CD4-positive, alpha-beta T cell treated with Interleukin-6 at 100 ng/mL for 8 hours (primary cell): ENCODE data around the gene DDX3X.
"Not testable (repeated sequence)": the region's sequence is repeated elsewhere in the genome, so short reads cannot be mapped to it uniquely, and the experiment has no call there.

Experiments used
- DNase-seq: peaks from one replicate; pipeline ENCODE4 v3.0.0-alpha.2; 2020; ENCODE audit warnings: mixed read lengths, low spot score

The DDX3X gene

DNA sequence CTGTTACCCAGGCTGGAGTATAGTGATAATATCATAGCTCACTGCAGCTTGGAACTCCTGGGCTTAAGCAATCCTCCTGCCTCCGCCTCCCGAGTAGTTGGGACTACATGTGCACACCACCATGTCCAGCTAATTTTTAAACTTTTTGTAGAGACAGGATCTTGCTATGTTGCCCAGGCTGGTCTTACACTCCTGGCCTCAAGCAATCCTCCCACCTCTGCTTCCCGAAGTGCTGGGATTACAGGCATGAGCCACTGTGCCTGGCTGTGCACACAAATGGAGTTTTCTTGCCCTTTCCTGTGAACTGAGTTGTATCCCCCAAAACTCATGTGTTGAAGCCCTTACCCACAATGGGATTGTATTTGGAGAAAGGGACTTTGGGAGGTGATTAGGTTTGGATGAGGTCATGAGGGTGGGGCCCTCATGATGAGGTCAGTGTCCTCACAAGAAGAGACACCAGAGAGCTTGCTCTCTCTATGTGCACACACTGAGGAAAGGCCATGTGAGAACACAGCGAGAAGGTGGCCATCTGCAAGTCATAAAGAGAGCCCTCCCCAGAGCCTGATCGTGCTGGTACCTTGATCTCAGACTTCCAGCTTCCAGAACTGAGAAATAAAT is 40.1 kb downstream of the DDX3X start:
- DNase-seq = no peak

DNA sequence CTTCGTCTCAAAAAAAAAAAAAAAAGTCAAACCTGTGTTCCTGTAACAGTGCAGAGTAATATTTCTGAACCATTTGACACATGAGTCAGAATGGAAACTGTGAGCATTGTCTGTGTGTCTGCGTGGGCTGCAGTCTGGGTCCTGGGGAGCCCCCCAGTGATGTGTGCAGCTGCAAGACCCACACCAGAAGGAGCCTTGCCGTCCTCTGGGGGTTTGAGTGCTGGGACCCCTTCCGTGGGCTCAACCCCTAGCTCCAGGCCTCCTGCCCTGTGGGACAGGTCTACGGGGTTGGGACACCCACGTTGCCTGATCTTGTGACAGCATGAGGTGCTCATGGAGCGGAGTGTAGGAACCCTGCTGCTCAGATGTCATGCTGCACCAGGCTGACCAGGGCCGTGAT is 43.7 kb downstream of the DDX3X start:
- DNase-seq = no peak

DNA sequence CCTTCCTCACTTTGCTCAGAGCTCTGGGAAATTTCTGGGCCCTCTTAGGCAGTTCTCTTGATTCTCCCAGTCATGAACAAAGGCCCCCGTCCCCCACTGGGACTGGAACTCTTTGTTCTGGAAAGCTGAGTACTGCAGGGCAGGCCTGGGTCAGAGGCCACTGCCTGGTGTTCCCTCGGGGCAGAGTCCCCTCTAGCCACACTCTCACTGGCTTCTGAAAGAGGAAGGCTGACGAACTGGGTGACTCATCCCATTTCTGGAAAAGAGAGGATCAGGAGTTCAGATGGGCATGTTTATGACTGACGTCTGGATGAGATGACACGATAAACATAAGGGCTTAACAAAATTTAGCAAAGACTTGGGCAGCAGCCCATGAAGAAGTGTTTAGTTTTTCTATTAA is 47.7 kb downstream of the DDX3X start:
- DNase-seq = no peak

DNA sequence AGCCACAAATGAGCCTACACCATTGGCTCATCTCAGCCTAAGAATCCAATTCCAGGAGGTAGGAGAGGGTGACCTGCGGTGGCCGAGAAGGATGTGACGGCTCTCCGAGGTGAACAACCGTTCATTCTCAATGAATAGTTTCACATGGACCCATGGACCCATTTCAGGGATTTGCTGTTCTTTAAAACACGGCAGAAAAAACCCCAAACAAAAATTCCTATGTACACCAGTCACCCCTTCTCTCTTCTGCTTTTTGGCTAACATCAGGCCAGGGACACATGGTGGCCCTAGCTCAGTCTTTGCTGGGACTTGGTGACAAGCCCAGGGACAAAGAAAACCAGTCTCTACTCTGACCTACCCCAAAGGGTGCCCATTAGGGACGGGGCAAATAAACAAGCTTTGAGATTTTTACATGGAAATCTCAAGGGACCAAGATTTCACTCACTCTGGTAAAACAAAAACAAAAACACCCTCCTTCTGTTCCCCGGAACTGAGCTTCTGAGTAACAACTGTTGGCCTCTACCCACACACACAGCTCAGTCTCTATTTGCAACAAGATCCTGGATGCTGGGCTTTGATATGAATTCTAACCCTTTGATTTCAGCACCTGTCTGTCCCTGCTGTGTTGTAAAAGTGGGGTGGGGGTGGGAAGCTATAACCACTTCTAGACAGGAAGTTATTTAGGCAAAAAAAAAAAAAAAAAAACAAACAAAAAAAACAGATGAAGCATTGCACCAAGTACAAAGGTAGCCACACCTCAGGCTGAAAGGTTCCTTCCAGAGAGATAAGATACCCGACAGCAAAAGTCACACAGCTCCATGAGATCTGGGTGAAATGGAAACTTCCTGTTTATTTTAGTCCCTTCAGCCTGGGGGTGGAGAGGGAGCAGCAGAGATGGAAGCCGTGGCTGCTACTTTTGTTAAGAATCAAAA is 49.0 kb downstream of the DDX3X start:
- peak; percentile 65 for DNase-seq

DNA sequence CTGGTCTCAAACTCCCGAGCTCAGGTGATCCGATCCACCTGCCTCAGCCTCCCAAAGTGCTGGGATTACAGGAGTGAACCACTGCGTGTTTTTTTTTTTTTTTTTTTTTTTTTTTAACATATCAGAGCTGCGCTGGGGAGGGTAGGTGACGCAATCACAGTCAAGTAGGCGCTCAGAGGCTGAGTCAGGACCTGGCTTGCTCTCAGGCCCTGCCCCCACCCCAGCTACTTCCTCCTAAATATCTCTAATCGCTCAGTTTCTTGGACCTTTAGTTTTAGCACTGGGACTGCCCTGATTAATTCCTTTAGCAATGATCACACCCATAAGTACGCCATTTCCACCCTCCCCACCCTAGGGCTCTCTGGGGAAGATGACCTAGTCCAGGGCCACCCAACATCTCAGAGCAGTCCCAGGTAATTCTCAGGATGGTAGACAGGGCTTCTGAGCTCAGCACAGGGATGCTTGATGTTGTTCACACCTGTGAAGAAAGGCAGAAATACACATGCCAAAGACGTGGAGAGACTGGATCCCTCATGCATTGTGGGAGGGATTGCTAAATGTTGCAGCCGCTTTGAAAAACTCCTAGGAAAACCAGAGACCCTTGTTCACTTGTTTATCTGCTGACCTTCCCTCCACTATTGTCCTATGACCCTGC is 50.2 kb downstream of the DDX3X start:
- DNase-seq = peak; percentile 74

DNA sequence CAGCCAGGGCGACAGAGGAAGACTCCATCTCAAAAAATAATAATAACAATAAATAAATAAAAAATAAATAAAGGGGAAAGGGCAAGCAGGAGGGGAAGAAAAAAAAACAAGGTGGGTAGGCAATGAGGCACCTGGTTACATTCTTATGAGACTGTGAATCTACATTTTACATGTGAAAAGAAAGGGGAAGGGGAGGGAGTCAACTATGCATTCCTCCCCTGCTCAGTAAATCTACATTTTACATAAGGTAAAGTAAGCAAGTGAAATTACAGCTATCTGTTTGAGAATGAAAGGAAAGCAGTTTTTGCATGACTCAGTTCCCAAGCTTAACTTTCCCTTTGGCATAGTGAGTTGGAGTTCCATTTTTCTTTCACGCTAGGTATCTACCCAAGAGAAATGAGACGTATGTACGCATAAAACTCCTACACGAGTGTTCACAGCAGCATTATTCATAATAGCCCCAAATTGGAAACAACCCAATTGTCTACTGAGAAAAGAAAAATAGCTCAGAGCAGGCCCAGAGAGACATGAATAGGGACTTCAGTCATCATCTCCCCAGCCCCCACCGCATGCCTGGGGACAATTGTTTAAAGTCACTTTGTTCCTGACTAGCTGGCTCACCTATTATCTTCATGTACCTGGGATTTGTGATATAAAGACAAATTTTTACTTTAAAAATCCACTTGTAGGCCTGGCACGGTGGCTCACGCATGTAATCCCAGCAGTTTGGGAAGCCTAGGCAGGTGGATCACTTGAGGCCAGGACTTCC is 52.4 kb downstream of the DDX3X start:
- DNase-seq = no peak

DNA sequence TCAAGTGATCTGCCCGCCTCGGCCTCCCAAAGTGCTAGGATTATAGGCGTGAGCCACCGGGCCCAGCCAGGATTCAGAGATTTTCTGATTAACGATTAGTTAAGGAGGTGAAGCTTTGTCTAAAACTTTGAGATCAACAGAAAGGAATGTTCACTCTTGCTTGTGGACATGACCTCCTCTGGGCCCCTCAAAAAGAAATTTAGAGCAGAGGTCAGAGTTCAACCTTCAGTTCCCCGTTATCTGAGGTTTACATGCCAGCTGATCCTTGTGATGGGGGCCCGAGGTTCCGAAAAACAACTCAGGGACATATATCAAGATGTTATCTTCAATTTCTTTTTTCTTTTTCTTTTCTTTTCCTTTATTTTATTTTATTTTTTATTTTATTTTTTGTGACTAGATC is 54.6 kb downstream of the DDX3X start:
- no peak for DNase-seq

DNA sequence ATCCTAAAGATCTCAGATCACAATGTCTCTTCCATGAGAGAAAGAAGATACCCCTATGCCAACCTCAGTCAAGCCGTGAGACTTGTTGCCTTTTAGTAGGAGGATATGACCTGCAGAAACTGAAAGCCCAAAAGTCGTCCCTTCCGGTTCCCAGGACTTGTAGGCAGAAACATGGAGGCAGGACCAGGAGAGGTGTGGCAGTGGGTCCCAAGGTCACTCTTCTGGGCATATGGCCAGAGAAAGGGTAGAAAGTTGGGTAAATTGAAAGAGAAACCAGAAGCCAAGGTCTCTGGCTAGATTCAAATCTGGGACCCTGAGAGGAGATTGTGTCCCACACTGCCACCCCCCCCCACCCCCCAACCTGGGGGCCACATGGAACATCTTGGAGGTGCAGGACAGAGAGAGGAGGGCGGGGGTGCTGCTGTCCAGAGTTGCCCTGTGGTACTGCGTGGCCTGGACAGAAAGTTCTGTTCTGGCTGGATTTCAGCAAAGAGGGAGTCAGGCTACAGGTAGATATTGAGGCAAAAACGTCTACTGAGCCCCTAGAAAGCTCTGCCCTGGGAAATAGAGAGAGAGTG is 55.4 kb downstream of the DDX3X start:
- DNase-seq = no peak

DNA sequence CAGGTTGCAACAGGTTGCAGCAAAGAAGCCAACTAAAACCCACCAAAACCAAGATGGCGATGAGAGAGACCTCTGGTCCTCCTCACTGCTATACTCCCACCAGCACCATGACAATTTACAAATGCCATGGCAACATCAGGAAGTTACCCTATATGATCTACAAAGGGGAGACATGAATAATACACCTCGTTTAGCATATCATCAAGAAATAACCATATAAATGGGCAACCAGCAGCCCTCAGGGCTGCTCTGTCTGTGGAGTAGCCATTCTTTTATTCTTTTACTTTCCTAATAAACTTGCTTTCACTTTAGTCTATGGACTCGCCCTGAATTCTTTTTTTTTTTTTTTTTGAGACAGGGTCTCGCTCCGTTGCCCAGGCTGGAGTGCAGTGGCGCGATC is 56.6 kb downstream of the DDX3X start:
- not testable (repeated sequence) for DNase-seq

DNA sequence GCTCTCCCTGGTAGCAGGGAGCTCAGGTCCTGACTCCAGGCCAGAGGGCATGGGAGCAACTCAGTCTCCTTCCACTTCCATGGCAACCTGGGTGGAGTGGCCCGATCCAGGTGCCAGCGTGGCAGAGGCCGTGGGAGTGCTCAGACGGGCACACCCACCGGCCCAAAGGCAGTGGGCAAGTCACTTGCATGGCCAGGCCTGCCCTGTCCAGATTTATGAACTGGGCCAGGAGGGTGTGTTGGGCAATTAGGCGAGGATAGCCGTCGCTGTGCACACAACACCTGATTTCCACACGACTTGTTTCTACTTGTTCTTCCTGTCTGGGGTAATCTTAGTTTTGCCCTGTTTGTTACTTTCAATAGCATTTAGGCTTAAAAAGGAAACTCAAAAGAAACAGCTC is 57.6 kb downstream of the DDX3X start:
- DNase-seq = no peak

DNA sequence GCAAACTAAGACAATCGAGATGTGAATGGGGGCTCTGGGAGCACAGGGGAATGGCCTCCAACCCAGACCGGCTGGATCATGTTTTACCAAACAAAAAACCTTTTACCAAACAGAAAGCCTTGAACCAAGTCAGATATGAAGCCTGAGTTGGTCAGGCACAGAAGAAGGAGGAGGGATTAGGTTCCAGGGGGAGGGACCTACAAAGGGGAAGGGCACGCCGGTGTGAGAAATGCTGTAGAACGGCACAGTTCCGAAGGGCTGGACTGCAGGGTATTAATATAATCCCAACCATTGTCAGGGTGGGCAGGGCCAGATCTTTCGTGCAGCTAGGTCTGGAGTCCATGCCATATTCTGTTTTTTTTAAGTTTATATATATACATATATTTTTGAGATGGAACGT is 60.3 kb downstream of the DDX3X start:
- no peak for DNase-seq

DNA sequence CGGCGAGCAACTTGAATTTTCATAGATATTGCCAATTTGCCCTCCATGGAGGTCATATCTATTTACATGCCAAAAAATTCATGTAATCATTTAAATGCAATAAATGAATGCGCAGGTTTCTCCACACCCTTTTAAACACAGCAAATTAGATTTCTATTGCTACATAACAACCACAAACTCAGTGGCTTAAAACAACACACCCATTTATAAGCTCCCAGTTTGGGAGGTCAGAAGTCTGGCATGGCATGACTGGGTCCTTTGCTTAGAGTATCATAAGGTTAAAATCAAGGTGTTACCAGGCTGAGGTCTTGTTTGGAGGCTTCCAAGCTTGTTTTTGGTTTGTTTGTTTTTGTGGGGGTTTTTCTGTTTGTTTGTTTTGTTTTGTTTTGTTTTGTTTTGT is 63.3 kb downstream of the DDX3X start:
- no peak for DNase-seq

DNA sequence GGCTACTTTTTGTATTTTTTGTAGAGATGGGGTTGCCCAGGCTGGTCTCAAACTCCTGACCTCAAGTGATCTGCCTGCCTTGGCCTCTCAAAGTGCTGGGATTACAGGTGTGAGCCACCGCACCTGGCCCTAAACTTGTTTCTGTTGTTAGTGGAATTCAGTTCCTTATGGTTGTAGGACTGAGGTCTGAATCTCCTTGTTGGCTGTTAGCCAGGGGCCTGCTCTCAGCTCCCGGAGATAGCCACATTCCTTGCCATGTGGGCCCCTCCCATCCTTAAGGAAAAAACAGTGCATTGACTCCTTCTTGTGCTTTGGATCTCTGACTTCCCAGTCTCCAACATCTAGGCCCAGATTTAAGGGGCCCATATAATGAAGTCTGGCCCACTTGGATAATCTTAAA is 63.8 kb downstream of the DDX3X start:
- no peak for DNase-seq

DNA sequence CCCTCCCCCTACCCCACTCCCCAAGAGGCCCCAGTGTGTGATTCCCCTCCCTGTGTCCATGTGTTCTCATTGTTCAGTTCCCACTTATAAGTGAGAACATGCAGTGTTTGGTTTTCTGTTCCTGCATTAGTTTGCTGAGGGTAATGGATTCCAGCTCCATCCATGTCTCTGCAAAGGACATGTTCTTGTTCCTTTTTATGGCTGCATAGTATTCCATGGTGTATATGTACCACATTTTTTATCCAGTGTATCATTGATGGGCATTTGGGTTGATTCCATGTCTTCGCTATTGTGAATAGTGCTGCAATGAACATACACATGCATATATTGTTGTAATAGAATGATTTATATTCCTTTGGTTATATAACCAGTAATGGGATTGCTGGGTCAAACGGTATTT is 68.6 kb downstream of the DDX3X start:
- DNase-seq = not testable (repeated sequence)

DNA sequence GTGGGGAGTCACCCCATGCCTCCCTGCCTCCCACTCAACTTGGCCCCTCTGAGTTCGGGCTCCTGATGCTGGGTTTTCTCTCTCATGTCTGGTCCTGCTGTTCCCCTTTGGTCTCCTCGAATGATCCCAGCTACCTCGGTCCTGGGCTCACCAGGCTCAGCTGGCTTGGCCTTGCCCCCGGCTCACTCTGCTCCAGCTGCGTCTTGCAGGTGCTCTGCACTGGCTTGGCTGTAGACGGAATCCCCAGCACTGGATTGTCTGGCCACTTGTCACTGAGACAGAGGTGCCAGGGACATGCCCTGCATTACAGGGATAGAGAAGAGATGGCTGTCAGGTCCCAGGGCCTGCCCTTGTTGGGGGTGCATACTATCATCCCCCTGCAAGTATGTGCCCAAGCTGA is 71.6 kb downstream of the DDX3X start:
- DNase-seq = no peak

DNA sequence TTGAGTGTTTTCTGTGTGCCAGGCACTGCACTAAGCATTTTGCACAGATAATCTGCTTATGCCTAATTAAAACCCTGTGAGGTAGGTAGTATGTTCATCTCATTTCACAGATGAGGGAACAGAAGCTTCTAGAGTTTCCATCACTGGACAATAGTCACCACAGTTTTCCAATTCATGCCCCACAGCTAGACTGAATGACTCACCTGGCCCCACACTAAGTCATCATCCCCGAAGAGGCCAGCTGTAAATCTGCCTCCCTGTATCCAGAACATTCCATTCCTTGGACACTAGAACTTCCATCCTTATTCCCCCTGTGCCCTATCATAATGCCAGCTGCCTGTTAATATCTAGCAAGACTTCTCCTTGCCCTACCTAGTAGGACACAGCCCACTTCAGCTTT is 72.2 kb downstream of the DDX3X start:
- DNase-seq = no peak

DNA sequence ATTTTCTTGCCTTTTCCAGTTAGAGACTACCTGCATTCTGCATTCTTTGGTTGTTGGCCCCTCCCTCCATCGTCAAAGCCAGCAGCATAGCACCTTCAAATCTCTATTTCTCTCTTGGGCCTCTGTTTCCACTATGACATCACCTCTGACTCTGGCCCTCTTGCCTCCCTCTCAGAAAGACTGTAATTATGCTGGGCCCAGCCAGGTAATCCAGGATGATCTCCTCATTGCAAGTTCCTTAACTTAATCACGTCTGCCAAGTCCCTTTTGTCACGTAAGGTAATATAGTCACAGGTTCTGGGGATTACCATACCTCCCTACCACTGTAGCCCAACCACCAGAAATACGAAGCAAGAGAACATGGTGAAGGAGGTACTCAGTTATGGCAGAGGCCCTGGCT is 73.9 kb downstream of the DDX3X start:
- no peak for DNase-seq

DNA sequence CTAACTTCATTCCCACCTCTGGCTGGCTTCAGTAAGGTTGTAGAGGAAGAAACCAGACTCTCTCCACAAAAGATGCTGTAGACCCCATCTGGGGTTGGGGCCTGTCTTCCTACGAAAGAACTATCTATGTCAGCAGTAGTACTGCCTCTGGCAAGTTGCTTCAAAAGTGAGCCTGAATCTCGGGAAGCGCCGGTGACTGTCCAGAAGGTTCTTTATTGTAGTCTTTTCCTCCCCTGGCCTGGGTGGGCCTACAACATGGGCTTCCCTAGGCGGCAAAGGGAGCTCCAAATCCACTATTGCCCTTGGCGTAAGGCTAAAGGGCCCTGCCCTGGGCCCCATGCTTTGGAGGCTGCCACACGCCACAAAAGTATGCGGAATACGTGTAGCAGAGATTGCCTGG is 74.6 kb downstream of the DDX3X start:
- no peak for DNase-seq

DNA sequence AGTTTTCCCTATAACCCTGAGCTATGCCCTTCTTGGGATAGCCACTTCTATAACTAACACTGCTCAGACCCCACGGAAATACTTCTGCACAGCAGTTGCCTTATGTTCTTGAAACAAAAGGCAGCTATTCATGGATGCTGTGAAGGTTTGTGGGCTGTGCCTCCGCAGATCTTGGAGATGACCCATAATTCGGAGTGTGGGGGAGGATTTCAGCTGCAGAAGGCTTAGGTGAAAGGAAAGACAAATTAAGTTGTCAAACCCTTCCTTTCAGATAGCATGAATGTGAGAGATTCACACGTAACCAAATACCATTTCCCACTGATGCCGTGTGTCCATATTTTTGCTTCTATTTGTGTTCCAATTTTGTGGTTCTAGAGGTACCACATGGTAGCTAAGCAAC is 75.0 kb downstream of the DDX3X start:
- no peak for DNase-seq

DNA sequence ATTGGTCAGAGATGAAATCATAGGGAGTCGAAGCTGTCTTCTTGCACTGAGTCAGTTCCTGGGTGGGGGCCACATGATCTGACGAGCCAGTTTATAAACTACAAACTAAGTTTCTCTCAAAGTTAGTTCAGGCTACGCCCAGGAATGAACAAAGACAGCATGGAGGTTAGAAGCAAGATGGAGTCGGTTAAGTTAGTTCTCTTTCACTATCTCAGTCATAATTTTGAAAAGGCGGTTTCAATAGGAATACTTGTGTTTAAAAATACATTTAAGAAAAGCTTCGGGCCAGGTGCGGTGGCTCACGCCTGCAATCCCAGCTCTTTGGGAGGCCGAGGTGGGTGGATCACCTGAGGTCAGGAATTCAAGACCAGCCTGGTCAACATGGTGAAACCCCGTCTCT is 77.3 kb downstream of the DDX3X start:
- DNase-seq = not testable (repeated sequence)

DNA sequence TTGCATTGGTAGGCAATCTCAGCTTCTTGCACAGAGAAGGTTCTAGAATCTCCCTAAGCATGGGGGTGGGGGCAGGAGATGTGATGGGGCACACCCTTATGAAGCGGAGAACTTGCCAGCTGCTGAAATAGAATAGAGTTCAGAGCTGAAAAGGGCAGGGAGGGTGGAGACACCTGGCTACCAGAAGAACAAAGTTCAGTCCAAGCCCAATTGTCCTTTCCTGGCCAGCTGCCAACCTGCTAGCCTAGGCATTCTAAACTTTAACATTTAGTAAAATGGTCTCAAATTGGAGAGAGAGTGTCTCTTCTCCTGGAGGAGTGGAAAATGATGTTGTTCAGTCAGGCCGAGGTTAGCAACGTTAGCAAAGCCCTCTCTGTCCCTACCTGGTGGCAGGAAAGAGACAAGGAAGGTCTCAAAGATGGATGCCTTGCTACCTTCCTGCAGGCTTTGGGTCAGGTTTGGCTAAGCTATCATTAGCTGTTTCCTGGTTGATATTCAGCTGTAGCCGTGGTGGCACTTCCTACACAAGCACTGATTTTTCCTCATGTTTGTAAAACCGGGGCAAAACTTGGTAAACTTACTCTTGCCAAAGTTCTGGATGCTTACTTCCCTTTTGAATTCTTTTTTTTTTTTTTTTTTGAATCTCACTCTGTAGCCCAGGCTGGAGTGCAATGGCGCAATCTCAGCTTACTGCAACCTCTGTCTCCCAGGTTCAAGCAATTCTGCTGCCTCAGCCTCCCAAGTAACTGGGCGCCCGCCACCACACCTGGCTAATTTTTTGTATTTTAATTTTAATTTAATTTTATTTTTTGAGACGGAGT is 78.5 kb downstream of the DDX3X start:
- no peak for DNase-seq
